G401.6 (cell line): ENCODE results near the gene PRDM13.
"Not testable (repeated sequence)": the region's sequence is repeated elsewhere in the genome, so short reads cannot be mapped to it uniquely, and the experiment has no call there.

ENCODE experiments used
- FAIRE-seq: peaks from 2 replicates; lab custom pipeline; 2012; peaks lifted over from hg19 to GRCh38; lab: Jason Lieb, UNC

PRDM13 gene

DNA sequence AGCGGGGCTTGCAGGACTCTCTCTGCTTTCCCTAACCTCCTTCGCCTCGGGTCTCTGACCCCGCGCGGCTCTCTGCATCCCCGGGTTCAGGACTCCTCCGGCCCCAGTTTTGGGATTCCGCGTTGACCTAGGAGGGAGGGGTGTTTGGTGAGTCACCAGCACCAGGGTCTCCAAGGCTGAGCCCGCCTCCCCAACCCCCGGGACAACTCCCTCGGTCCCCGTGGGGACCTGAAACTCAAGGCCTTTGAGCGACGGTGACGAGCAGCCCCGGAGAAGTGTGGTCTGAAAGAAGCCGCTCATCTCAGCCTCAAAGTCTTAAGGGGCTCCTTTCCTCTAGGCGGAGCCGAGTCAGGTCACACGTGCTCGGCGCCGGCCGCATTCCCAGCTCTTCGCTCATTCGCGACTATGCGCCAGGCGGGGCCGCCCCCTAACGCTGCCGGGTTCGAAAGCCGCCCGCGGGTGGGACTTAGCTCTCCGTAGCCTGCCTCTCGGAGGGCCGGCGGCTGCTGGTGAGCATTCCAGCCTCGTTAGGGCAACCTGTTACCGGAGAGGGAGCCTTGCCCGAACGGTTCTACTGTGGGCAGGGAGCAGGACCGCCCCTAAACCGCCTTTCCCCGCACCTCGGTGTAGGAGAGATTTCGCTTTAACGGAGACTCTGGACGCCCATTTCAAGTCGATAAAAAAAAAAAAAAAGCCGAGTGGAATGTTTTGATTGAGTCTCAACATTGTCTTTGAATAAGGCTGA lies 3.0 kb upstream of the PRDM13 start:
- no peak for FAIRE-seq

DNA sequence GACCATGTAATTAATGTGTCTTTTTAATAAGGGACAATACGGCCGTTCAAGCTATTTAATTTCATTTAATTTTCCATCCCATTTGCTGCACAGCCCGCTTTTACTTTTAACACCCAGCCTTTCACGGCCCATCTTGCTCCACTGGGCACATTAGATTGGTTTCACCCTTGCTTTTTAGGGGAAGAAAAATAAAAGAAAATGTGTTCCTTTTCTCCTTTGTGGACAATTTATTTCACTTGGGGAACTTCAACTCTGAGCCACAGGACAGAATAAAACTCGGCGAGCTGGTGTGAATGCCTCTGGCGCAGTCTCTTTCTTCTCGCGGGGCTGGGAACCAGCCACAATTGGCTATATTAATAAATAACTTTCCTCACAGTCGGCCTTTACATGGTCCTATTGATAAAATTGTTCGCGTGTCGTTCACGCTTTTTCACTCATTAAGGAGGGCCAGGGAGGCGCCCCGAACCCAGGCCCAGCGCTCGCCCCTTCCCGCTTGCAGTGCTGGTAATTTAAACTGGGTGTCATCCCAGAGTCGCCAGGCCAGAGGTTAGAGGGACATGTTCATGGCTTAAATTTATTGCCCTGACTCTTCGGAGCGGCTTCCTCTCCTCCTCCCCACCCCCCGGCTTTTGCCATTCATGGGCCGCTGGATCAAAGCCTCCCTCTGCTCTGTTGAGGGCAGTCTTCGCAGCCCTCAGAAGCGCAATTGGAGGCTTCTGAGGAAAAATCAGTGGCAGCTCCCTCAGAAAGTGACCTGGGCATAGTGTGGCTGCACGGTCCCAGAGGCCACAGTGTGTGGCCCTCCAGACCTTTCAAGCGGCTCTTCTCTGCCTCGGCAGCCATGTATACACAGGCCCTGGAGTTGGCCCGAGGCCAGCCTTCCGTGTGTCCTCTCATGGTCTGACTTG lies 2.2 kb upstream of the PRDM13 start:
- FAIRE-seq = no peak

DNA sequence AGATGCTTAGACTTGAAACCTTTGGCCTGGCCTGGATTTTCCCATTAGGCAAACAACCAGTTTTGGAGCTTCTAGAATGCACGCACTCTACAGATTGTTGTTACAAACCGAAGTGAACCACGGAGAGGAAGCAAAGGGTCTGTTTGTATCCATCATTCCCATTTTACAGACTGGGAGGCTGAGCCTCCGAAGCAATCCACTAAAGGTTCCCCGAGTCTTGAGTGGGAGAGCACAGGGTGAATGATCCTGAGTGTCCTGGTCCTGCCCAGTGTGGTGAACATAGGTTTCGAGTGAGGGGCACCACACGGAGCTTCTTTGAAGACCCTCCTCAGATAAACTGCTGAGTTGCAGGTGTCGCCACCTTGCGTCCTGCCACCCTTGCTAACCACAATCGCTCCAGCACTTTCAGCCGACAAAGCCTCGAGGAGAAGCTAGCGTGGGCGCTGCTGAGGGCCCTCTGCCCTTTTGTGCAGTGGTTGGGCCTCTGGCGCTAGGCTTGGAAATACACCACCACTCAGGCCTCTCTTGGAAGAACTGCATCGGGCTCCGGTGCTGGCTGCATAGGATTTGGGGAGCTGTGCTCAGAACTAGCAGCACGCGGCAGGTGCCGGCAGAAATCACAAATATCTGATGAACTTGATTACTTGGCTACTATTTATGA lies 1.4 kb upstream of the PRDM13 start:
- no peak for FAIRE-seq

DNA sequence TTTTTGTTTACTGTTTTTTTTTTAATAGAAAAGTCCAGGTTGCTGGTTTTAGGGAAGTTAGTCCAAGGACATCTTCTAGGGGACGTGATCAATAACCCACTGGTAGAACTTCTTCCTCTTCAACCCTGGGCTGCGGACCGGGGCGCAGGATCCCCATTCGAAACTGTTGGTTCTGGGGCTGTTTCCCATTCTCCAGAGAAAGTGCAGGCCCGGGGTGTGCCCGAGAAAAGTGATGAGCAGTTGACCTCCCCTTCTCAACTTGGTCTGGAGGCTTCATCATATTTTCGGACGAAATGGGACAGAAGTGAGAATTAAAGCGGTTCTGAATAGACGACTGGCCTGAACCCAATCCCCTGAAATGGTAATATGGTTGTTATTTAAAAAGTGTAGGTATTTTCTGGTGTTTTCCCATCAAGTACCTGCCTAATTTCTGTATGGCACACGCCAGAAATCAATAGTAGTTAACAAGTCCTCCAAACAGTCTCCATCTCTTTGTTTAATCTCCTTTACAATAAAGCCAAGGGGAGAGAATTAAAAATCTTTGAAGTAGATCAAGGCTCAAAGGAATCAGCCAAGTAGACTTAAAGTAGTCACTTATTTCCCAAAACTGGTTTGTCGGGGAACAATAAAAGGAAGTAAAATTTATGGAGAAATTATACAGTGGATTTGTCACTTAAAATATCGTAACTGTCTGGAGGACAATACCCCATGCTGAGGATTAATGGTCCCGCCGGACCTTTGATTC lies 550 bp upstream of the PRDM13 start:
- FAIRE-seq = no peak

DNA sequence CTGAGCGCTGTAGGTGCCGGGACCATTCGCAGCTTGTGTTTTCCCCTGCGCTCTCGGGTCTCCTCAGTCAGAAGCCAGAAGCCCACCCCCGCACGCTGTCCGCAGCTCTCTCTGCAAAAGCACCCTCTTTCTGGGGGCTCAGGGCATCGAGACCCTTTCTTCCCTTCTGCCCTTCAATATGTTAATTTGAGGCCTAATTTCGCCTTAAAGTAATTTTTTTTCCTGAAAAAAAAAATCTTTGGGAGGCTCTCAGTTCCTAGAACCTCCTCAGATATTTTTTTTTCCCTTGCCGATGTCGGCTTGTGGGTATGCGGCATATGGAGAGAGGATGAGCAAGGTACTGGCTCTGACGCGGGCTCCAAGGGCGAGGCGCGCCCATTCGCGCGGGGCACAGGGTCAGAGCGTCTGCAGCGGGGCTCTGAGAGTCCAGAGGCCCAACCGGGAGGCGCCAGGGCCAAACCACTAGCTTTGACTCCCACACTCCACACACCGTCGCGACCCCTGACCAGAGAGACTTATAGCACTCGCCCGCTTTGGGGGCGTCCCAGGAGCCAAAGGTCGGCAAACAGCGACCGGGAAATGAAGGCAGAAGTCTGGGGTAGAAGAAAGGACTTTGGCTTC lies 893 bp downstream of the PRDM13 start:
- FAIRE-seq = no peak

DNA sequence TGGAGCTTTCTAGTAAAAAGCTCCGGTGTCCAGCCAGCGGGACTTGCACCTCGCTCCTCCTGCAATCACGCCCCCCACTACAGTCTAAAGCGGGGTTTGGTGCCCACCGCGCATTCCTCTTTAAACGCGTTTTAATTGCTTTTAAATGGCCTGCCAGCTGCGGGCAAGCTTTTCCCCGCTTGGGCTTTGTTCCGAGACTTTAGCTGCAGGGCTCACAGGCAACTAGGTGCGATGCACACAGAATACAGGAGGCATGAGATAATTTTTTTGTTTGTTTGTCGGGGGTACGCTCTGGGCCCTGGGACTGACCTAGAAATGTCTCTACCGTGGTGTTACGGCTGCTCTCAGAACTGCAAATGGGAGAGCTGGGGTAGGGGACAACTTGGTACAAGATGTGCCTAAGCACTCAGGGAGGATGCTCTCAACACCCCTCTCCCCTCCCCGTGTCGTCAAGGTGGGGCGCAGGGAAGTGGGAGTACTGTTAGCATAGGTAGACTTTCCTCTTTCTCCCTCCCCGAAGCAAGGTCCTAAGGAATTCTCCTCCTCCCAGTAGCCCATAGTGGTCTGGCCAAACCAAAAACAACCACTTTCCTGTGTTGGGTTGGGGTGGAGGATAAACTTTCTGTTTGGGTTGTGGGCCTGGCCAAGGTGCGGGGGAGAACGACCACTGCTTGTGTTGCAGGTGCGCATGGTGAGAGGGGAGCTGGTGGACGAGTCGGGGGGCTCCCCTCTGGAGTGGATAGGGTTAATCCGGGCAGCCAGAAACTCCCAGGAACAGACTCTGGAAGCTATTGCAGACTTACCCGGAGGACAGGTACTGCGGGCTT lies 1.6 kb downstream of the PRDM13 start:
- no peak for FAIRE-seq

DNA sequence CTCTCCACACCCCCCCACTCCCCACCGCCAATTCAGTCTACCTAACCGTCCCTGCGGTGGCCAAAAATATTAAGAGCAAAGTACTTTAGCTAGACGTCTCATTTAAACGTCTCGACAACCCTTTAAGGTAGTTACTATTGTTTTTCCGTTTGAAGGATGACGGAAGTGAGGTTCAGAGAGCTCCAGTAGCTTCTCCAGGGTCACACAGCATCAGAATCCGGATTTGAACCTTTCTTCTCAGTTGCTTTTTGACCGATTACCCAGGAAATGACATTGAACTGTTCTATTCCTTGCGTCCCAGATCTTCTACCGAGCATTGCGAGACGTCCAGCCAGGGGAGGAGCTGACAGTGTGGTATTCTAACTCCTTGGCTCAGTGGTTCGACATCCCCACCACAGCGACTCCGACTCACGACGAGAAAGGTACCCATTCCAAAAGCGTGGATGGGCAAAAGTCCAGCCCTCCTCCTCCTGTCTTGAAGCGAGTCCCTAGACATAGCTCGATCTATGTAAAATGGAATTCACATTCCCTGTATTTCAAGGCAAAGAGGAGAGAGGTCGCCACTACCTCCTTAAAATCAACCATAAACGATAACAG lies 2.4 kb downstream of the PRDM13 start:
- FAIRE-seq = no peak

DNA sequence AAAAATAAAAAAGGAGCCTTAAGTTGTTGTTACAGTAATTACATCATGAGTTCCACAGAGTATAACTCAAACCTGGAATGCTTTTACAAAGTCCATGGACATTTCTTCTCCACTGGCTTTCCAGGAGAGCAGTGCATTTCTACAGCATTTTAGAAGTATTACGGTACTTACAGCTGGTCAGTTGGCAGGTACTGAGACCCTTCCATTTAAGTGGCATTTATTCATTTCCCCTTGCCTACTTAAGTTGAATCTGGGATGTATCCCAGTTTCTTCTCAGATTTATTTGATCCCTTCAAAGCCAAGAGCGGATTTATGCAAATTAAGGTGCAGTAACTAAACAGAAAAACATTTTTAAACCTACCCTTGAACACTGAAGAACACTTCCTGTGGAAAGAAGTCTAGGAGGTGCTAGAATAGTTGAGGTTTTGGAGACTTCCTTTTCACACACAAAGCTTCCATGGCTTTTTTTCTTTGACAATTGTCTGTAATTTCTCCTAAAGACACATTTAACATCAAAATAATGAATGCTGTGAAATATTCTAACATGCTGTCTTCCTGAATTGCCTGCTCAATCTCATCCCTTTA lies 3.4 kb downstream of the PRDM13 start:
- FAIRE-seq = no peak

DNA sequence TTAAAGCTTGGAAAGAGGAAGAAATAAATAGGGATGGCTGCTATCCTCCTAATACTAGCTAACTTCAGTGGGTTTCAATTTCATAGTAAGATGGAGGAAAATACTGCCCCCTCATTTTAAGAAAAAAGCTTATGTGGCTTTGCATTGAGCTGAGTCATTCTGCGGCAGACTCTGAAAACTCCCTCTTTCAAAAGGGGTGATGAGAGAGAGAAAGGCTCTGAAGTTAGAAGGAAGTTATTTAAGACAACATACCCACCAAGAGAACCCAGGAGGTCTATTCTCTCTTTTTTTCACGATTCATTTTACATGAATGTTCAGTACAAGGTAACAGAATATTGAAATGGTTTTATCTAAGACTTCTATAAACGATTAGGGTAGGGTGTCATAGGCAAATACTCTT lies 4.5 kb downstream of the PRDM13 start:
- FAIRE-seq = no peak

DNA sequence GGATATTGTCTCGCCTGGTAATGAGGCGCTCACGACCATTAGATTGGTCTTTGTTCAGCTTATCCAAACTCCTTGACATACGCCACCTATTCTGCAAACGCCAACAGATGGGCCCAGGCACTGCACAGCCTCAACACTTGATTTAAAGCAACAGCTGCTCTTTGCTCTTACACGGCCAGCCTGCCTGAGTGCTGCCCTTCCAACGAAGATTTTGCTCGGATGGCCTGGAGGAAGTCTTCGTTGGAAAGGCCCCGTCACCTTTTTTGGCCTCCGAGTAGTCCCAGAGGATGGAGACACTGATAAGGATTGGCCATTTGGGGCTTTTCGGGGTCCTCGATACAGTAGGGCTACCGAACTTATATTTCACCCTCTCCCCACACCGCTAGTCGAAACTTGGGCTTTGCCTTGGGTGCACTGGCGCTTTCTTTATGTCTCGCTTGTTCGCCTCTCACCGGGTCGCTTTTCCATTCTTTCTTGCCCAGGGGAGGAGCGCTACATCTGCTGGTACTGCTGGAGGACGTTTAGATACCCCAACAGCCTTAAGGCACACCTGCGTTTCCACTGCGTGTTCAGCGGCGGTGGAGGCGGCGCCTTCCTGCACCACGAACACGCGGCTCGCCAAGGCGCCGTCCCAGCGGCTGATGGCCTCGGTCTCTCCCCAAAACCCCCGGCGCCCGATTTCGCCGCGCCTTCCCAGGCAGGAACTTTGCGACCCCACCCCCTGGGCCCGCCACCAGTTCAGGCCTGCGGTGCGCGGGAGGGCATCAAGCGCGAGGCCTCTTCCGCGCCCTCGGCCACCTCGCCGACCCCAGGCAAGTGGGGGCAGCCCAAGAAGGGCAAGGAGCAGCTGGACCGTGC lies 6.1 kb downstream of the PRDM13 start:
- FAIRE-seq = no peak

DNA sequence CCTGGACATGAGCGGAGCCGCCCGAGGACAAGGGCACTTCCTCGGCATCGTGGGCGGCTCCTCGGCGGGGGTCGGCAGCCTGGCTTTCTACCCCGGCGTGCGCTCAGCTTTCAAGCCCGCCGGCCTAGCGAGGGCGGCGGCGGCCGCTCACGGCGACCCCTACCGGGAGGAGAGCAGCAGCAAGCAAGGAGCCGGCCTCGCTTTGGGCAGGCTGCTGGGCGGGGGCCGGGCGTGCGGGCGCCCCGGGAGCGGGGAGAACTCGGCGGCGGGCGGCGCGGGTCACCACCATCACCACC lies 6.7 kb downstream of the PRDM13 start:
- FAIRE-seq = no peak

DNA sequence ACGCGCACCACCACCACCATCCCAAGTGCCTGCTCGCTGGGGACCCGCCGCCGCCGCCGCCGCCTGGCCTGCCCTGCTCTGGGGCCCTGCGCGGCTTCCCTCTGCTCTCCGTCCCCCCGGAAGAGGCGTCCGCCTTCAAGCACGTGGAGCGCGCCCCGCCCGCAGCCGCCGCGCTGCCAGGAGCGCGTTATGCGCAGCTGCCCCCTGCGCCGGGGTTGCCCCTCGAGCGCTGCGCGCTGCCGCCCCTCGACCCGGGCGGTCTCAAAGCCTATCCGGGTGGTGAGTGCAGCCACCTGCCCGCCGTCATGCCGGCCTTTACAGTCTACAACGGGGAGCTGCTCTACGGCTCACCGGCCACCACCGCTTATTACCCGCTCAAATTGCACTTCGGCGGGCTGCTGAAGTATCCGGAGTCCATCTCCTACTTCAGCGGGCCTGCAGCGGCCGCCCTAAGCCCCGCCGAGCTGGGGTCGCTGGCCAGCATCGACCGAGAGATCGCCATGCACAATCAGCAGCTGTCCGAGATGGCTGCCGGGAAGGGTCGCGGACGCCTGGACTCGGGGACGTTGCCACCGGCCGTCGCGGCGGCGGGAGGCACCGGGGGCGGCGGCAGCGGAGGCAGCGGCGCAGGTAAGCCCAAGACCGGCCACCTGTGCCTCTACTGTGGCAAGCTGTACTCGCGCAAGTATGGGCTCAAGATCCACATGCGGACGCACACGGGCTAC lies 7.2 kb downstream of the PRDM13 start:
- FAIRE-seq = no peak

DNA sequence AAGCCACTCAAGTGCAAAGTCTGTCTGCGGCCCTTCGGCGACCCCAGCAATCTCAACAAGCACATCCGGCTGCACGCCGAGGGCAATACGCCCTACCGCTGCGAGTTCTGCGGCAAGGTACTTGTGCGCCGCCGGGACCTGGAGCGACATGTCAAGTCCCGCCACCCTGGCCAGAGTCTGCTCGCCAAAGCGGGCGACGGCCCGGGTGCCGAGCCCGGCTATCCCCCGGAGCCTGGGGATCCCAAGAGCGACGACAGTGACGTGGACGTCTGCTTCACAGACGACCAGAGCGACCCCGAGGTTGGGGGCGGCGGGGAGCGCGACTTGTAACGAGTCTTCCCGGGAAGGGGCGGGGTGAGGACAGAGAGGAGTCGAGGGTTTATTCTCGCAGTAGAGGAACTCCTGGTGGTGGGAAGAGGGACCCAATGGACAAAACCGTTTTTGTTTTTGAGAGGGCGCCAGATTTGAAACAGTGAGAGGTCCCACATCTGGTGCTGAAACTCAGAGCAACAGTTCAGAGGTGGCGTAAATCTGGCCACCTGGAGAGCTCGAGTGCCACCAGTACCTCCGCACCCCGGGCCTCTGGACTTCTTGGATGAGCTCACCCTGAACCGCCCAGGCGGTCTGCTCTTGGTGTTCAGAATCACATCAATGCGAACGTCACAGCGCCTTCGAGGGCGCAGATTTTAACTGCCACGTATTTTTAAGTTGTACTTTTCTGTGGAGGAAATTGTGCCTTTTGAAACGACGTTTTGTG lies 8.0 kb downstream of the PRDM13 start:
- no peak for FAIRE-seq

DNA sequence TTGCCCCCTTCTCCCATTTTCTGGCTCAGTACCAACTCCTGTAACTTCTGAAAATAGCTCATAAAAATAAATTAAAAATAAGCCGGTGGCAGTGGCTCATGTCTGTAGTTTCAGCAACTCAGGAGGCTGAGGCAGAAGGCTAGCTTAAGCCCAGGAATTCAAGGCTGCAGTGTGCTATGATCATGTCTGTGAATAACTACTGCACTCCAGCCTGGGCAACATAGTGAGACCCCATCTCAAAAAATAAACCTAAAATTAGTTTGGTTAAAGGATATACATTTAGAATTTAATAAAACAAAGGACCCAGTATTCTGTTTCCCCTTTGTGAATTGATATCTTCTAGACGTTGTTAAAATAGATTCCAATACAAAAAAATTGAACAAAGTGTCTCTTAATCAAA lies 10.5 kb downstream of the PRDM13 start:
- no peak for FAIRE-seq

DNA sequence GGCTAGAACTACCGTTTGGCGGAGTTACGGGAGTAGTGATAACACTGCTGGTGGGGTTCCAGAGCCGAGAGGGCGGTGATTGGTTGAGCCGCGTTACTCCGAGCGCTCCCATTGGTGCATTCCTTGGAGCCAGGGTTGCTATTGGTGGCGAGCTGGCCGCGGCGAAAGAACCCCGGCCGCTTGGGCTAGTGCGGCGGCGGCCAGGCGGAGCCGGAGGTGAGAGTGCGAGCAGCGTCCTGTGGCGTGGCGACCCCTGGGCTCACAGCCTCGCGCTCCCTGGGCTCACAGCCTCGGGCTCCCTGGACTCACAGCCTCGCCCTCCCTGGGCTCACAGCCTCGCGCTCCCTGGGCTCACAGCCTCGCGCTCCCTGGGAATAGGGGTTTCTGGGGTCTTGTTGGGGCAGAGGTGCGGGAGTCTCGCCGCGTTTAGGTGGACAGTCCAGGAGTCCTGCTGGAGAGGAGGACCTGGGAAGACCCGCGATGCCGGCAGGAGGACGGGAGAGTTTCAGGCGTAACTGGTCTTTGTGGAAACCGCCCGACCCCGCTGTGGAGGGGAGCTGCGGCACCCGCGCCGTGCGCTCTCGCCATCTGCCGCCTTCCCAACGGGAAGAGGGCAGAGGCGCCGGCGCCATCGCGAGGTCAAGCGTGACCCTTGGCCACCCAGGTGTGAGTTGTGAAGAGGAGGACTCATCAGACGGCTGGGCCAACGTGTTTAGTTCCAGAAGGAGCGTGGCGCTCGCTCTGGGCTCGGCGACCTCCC lies 12.2 kb downstream of the PRDM13 start:
- FAIRE-seq = no peak

DNA sequence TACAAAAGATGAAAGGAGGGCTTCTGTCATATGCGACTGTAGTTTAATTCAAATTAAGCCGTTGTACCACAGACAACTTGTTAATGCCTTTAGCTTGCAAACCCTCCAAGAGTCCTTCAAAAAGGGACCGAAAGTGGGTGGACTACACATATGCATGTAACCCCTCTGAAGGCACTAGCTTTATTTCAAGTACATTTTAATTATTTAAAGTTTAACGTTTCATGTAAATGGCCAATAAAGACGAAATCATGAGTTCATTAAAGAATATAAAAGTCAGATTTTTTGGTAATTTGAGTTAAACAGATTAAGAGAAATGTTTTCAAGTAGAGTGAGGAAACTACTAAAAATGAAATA lies 12.8 kb downstream of the PRDM13 start:
- no peak for FAIRE-seq

DNA sequence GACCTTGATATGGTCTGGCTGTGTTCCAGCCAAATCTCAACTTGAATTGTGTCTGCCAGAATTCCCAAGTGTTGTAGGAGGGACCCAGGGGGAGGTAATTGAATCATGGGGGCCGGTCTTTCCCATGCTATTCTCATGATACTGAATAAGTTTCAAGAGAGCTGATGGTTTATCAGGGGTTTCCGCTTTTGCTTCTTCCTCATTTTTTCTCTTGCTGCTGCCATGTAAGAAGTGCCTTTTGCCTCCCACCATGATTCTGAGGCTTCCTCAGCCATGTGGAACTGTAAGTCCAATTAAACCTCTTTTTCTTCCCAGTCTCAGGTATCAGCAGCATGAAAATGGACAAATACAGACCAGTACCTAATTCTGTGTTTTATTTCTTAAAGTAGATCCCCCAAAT lies 15.4 kb downstream of the PRDM13 start:
- not testable (repeated sequence) for FAIRE-seq
